CD4-positive, alpha-beta T cell treated with Interleukin-4 for 4 hours (primary cell): ENCODE results near the gene MFAP5.
"Not testable (repeated sequence)": the region's sequence is repeated elsewhere in the genome, so short reads cannot be mapped to it uniquely, and the experiment has no call there.

ENCODE experiments used
- DNase-seq: peaks from one replicate; pipeline ENCODE4 v3.0.0-alpha.2; 2020

The MFAP5 gene

GRCh38 chr12:8624750-8625149, 37.9 kb downstream of the MFAP5 start:
- not testable (repeated sequence) for DNase-seq

- no peak for DNase-seq
Observed at GRCh38 chr12:8622646-8623045, 40.0 kb downstream of the MFAP5 start.

DNA sequence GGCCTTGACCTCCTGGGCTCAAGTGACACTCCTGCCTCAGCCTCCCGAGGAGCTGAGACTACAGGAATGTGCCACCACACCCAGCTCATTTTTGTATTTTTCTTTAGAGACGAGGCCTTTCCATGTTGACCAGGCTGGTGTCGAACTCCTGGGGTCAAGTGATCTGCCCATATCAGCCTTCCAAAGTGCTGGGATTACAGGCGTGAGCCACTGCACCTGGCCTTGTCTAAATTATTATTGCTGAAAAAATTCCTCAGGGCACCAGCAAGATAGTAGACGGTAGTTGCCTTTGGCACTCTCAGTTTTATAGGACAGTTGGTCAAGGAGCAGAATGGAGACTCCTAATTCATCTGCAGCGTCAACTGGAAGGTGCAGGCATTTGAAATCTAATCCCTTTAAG, 47.4 kb downstream of the MFAP5 start:
- DNase-seq, result no peak

- not testable (repeated sequence) for DNase-seq
Observed at GRCh38 chr12:8613881-8614280, 48.7 kb downstream of the MFAP5 start.

DNA sequence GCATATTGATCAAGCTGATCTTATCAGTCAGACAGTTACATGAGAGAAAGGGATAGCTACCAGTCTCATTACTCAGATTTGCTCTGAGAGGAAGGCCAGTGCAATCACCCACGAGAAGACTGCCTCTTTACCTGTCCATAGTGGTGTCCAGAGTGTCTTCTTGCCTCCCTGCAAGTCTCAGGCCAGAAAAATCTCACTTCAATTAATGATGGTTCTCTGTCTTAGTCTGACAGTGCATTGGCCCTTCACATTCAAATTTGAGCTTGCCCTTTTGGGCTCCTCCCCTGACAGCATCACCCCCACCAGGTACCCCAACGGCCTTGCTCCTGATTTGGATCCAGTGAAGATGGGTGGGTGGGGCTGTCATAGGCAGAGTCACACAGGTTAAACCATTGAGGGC, 50.0 kb downstream of the MFAP5 start, which contains the start of gene AICDA:
TSS of gene AICDA (minus strand) at position 231 of the 400 bp plus-strand sequence. CDS start at position 139, 92 bp downstream.
- DNase-seq, result no peak

GRCh38 chr12:8609061-8609570, 53.5 kb downstream of the MFAP5 start:
- DNase-seq, result peak; percentile 30

GRCh38 chr12:8606890-8607289, 55.7 kb downstream of the MFAP5 start:
- DNase-seq, result no peak

GRCh38 chr12:8605057-8605456, 57.6 kb downstream of the MFAP5 start:
- DNase-seq, result no peak

DNA sequence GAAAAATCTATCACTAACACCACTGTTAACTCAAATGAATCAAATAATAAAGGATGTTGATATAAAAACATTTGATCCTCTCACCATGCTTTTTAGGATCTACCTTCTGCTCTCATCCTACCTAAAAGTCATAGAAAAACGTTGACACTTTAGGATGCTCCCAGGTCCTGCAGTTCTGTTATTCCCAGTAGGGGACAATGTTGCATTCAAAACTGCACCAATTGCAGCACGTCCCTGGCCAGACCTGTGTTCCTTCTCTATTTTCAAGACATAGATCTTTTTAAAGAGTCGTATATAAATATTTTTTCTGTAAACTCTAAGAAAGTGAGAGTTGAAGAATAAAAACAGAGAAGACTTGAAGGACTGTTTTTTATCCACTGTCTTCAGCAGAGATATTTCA, 58.8 kb downstream of the MFAP5 start:
- no peak for DNase-seq

DNA sequence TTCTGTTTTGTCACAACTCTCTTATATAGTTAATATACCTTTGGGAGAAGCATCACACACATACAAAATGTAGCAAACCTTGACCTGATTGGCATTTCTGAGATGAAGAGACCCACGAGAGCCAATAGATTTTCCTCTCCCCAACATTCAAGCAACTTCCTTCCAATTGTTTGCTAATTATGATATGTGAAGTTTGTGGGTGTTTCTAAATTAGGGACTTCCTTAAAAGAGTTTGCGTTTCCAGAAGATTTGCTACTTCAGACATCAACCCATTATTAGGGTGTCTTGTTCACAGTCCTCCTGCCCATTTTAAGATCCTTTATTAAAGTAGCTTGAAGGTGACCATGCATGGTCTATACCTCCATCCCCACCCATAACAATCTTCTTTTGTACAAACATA, 59.3 kb downstream of the MFAP5 start:
- no peak for DNase-seq

- DNase-seq, result no peak
Observed at GRCh38 chr12:8596561-8596960, 66.1 kb downstream of the MFAP5 start.
